DMS114 treated with DMSO at 0.1 percent for 48 hours (cell line): Measurements from ENCODE around the gene RNASE13.
A peak's percentile ranks its signal among the peaks of the same experiment; 100 is the strongest.
"Not testable (repeated sequence)": the region's sequence is repeated elsewhere in the genome, so short reads cannot be mapped to it uniquely, and the experiment has no call there.

Source experiments
- DNase-seq: peaks from one replicate; lab custom pipeline; 2025; ENCODE audit not compliant: unreplicated experiment; lab: John Stamatoyannopoulos, UW

RNASE13 gene

GRCh38 chr14:20996521-20996920, 38.1 kb downstream of the RNASE13 start:
- DNase-seq: no peak

DNA sequence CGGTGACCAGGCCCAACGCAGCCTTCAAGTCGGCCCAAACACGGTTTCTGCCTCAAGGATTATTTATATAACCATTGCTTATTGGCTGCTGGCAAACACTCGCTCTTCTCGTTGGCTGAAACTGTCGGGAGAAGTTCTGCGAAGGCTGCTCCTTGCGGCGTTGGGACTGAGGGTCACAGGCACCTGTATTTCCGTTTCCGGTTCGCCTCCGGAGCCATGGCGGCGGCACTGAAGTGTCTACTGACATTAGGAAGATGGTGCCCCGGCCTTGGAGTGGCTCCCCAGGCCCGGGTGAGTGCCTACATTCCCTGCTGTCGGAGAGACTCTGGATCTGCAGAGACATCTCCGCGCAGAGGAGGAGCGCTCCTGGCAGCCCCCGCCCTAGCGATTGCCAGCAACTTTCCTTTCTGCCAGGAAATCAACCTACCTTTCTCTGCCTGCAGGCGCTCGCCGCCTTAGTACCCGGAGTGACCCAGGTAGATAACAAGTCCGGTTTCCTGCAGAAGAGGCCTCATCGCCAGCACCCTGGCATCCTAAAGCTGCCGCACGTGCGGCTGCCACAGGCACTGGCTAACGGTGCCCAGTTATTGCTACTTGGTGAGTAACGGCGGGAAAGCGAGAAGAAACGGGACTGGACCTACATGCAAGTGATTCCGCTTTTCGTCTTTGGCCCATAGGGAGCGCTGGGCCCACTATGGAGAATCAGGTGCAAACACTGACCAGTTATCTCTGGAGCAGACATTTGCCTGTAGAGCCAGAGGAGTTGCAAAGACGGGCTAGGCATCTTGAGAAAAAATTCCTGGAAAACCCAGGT, 44.6 kb downstream of the RNASE13 start, which contains the start of gene METTL17:
Gene METTL17 (plus strand): TSS at position 194 of the 814 bp plus-strand sequence. CDS start 23 bp downstream, at position 217.
- DNase-seq: peak; percentile 95

DNA sequence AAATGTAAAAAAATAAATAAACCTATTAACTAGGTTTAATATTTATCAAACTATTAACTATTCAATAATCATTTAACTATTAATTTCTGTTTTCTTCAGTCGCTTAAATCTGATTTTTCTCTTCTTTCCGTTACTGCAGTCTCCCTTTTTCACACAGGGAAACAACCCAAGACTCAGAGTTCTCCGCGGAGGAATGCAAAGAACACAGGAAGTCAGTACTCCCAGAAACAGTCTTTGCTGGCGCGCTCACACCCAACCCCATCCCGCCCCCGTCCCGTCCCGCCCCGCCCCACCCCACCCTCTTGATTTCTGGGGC, 45.2 kb downstream of the RNASE13 start:
- no peak for DNase-seq

- no peak for DNase-seq
Observed at GRCh38 chr14:20988717-20989470, 45.7 kb downstream of the RNASE13 start.

- no peak for DNase-seq
Observed at GRCh38 chr14:20986811-20987210, 47.8 kb downstream of the RNASE13 start.

- DNase-seq: not testable (repeated sequence)
Observed at GRCh38 chr14:20985650-20986049, 49.0 kb downstream of the RNASE13 start.
